ENCODE measurements around the gene SIX1.

- TF ChIP-seq CTCF (IDR thresholded peaks at IDR 0.05 in 4 of 5, conservative IDR thresholded peaks at IDR 0.05 in 1 of 5) (no peak), POLR2A (IDR thresholded peaks at IDR 0.05) (no peak)
Measured at GRCh38 chr14:60639674-60640073, 9.6 kb downstream of the SIX1 start.

Measured in gastrocnemius medialis (tissue), 4 donors.